Prostate gland (tissue), 2 donors: ENCODE measurements around the gene FARP1.

Experiments used
- POLR2A ChIP-seq: fragments of 450-650 bp; IDR thresholded peaks from one replicate; pipeline ENCODE4 v1.6.1; 2016; ENCODE audit warnings: antibody characterized with exemption, mild to moderate bottlenecking
- TF ChIP-seq, protein P1 (sequence below), 4 experiments: fragments of 200-600 bp in 2 of 4; fragments of 450-650 bp in 2 of 4; sonication (generic) in 2 of 4; IDR thresholded peaks; 1 replicate in 3 of 4; 2 replicates in 1 of 4; pipeline ENCODE4 v1.5.1; 2016 to 2019; ENCODE audit warnings: antibody characterized with exemption in 4 of 4, mild to moderate bottlenecking in 2 of 4, moderate library complexity in 2 of 4

DNA sequence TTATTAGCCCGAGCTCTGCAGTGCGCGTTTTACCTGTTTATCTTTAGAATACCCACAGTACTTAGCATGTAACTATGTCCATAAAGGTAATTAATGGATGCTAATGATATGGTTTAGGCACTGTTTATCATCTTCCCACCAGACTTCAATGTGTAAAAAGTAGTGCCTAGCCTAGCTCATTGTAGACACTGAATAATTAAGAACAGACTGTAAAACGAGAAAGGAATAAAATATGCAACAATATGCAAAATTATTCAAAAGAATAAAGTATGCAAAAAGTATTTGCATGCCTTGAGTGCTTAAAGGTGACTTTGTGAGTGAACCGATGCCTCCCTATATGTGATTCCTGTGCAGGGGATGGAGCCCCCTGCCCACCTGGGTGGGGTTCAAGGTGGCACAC is 69.9 kb downstream of the FARP1 start:
- TF ChIP-seq, protein P1, sequence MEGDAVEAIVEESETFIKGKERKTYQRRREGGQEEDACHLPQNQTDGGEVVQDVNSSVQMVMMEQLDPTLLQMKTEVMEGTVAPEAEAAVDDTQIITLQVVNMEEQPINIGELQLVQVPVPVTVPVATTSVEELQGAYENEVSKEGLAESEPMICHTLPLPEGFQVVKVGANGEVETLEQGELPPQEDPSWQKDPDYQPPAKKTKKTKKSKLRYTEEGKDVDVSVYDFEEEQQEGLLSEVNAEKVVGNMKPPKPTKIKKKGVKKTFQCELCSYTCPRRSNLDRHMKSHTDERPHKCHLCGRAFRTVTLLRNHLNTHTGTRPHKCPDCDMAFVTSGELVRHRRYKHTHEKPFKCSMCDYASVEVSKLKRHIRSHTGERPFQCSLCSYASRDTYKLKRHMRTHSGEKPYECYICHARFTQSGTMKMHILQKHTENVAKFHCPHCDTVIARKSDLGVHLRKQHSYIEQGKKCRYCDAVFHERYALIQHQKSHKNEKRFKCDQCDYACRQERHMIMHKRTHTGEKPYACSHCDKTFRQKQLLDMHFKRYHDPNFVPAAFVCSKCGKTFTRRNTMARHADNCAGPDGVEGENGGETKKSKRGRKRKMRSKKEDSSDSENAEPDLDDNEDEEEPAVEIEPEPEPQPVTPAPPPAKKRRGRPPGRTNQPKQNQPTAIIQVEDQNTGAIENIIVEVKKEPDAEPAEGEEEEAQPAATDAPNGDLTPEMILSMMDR (IDR thresholded peaks at IDR 0.05) = no peak
- no peak for TF ChIP-seq POLR2A
